ENCODE results near the gene DOK6.
A peak's percentile ranks its signal among the peaks of the same experiment; 100 is the strongest.
"Not testable (repeated sequence)": the region's sequence is repeated elsewhere in the genome, so short reads cannot be mapped to it uniquely, and the experiment has no call there.

Gene DOK6

DNA sequence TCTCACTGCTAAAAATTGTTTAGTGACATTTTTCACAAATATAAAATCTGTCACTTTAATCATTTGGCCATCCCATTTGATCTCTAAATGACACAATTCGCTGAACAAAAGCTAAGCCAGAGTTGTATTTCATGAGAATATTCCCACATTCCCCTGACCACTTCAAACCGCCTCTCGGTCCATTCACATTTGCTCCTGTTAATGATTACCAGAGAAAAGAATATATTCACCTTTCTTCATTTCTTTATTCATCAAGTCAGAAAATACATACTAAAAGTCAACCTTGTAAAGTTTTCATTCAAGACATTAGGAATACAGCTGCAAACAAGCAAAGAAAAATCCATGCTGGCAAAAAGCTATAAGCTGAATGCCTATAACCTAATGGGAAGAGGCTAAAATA, 225.5 kb downstream of the DOK6 start:
- no peak for DNase-seq (ENCODE audit: low read depth in 2 of 2)

- no peak for DNase-seq (ENCODE audit: low read depth in 2 of 2)
Measured at GRCh38 chr18:69626643-69627242, 226.1 kb downstream of the DOK6 start.

- DNase-seq (ENCODE audit: low read depth in 2 of 2): no peak
Measured at GRCh38 chr18:69628774-69629359, 228.2 kb downstream of the DOK6 start.

DNA sequence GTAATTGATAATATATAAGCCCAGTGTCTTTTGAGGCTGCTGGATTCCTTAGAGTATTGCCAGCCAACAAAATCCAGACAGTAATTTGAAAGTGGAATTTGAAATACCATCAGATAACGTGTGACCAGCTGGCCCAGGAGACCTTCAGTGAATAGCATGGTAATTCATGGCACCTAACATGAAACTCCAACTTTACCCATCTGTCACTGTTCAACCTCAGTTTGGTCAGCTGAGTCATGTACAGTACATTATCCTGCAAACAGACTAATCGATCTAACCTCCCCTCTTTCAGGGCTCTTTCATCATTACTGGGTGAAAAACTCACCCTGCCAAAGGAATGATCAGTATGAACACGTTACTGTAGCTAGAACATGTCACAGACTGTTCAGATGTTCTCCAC, 230.6 kb downstream of the DOK6 start:
- DNase-seq (ENCODE audit: low read depth in 2 of 2): no peak

- no peak for DNase-seq (ENCODE audit: low read depth in 2 of 2)
Measured at GRCh38 chr18:69635482-69635881, 234.8 kb downstream of the DOK6 start.

- peak in 1 of 2 experiments; percentile 2 for DNase-seq (ENCODE audit: low read depth in 2 of 2)
Measured at GRCh38 chr18:69636529-69637301, 236.0 kb downstream of the DOK6 start.

DNA sequence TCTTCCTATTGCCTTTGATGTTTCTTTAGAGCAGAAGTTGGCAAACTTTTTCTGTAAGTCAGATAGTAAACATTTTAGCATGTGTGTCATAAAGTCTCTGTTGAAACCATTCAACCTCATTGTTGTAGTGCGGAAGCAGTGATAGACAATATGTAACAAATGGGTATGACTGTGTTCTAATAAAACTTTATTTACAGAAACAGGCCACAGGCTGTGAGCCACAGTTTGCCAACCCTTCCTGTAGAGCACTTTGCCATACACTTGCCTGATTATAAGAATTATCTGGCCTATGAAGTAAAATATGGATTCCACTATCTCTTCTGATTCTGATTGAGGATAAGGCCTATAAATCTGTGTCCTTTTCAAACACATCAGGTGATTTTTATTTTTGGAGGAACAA, 237.4 kb downstream of the DOK6 start:
- DNase-seq (ENCODE audit: low read depth in 2 of 2): no peak

- no peak for DNase-seq (ENCODE audit: low read depth in 2 of 2)
Measured at GRCh38 chr18:69647702-69648101, 247.0 kb downstream of the DOK6 start.

DNA sequence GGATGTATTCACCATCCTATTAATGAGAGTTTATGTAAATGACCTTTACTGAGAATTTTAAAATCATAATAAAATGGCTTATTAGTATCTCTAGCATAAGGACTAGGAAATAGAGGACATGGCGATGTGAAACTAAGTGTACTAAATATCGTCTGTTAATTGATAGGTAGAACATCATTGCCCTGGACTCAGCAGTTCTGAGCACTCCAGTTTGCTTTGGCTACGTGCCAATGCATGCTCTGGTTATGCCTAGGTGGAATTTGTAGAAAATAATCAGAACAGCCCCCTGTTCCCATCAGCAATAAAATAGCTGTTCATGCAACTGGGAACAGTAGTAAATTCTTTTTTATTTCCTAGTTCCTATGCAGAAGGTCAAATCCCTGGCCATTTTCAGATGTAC, 247.8 kb downstream of the DOK6 start:
- no peak for DNase-seq (ENCODE audit: low read depth in 2 of 2)

GRCh38 chr18:69649684-69650083, 249.0 kb downstream of the DOK6 start:
- no peak for DNase-seq (ENCODE audit: low read depth in 2 of 2)

GRCh38 chr18:69651243-69651642, 250.6 kb downstream of the DOK6 start:
- no peak for DNase-seq (ENCODE audit: low read depth in 2 of 2)

DNA sequence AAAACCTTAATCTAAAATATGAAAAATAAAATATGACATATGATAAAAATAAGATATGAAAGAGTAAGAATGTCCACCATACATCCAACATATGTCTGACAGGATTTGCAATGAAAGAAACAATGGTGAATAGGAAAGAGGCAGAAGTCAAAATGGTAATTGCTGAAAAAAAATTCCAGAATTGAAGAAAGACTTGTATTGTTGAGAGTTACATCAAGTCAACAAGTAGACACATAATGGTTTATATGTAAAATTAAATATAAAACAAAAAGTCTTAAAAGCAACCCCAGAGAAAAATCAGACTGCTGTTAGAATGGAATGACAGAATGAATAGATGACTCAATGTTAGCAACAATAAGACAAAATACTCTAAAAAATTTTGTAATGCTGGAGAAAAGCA, 255.1 kb downstream of the DOK6 start:
- DNase-seq (ENCODE audit: low read depth in 2 of 2): no peak

DNA sequence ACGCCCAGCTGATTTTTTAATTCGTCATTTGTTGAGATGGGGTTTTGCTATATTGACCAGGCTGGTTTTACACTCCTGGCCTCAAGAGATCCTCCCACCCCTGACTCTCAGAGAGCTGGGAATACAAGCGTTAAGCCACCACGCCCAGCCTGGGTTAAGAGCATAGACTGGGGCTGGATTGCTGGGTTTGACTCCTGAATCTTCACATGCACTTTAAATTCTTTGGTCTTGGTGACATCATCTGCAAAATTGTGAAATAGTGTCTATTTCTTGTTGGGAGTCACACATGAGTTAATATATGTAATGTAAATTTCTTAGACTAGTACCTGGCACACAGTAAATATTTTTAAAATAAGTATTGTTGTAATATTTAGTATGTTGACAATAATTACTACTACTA, 257.4 kb downstream of the DOK6 start:
- DNase-seq (ENCODE audit: low read depth in 2 of 2): no peak

DNA sequence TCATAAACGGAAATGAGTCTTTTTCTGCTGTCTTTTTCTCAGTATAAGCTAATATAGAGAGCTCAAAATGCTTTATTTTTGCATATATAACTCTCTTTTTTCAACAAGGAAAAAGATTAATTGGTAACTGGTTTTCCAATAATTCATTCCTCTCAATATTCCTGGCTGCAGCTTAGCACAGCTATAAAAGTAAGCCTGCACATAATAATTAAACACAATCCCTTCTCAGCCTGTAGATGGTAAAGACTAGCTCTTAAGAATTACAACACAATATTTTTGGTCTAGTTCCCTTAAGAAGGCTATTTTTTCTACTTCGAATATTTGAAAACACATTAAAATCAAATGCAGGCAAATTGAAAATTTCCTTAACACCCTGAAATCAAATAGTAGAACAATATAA, 258.0 kb downstream of the DOK6 start:
- no peak for DNase-seq (ENCODE audit: low read depth in 2 of 2)

- DNase-seq (ENCODE audit: low read depth in 2 of 2): no peak
Measured at GRCh38 chr18:69659142-69659651, 258.5 kb downstream of the DOK6 start.

GRCh38 chr18:69662090-69662489, 261.4 kb downstream of the DOK6 start:
- not testable (repeated sequence) for DNase-seq (ENCODE audit: low read depth in 2 of 2)

GRCh38 chr18:69664399-69664798, 263.7 kb downstream of the DOK6 start:
- DNase-seq (ENCODE audit: low read depth in 2 of 2): no peak

DNA sequence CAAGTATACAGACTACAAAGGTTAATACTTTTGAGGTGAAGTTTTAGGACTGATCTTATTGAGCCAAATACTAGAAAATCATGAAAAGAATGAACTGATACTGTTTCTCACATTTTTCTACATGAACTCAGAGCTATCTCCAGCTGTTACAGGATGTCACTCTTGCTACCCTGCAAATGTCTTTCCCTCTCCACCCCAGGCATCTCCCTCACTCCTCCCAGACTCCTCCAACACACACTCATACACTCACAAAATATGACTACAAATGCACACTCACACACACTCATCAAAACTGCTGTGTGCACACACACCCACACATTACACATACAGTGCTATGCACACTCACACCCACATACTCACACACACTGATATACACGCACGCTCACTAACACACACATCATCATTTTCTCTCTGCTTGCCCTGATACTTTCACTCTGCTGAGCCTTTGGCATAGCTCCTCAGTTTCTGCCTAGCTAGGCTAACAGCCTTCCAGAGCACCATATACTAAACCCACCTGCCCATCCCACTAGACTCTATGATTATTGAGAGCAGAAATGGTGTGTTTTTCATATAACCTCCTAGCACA, 273.7 kb downstream of the DOK6 start:
- DNase-seq (ENCODE audit: low read depth in 2 of 2): no peak

GRCh38 chr18:69674966-69675365, 274.3 kb downstream of the DOK6 start:
- no peak for DNase-seq (ENCODE audit: low read depth in 2 of 2)

DNA sequence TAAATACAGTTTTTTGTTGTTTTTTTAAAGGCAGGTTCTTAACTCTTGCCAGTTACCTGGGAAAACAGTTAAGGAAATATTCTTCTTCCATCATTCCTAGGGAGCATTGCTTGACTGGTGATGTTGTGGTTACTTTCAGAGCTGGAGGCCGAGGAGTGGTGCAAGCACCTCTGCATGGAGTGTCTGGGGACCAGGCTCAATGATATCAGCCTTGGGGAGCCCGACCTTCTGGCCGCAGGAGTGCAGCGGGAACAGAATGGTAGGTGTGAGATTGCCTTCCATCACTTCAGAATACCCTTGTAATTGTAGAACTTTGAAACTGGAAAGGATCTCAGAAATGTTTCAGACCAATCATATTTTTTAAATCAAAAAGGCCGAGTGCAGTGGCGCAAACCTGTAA, 276.9 kb downstream of the DOK6 start:
- DNase-seq (ENCODE audit: low read depth in 2 of 2): no peak

DNA sequence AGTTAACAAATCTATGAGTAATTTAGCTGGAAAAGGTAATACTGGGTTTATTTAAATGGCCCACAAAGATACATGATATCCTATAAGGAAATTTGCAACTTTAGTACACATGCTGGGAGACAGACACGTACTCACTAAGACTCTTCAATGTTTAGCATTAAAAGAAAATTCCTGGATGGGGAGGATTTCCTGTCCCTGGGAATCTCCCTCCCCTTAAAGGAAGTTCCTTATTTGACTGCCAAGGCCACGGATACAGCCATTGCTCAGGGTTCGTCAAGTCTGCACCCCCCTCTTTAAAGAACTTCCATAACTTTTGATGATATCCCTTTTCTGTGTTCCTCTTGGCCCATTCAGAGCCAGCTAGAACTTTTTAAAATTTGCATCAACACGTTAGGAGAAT, 279.4 kb downstream of the DOK6 start:
- no peak for DNase-seq (ENCODE audit: low read depth in 2 of 2)

GRCh38 chr18:69683176-69683575, 282.5 kb downstream of the DOK6 start:
- no peak for DNase-seq (ENCODE audit: low read depth in 2 of 2)

DNA sequence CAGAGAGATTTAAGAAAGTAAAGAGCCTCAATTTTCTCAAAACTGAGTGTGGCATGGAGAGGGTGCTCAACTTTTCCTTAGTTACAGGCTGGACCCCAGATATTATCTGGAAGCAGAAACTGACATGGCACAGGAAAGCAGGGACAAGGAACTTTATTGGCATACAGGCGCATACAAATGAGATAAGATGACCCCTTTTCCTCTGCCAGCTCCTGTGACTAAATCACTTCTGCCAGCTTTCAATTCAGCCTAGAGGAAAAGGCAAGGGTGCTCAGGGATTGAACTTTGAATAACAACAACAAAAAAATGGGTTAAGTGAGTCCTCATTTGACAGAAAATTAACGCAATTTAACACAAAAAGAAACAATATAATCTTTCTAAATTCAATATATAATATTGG, 284.1 kb downstream of the DOK6 start:
- no peak for DNase-seq (ENCODE audit: low read depth in 2 of 2)
